Measurements from ENCODE around the gene SKAP1.

SKAP1 gene

GRCh38 chr17:48409607-48410006 is 20.4 kb downstream of the SKAP1 start:
- no peak overlapping the region for H3K27ac ChIP-seq (ENCODE audit: low read length)
- H3K36me3 ChIP-seq (ENCODE audit: control insufficient read depth in 1 of 2, insufficient read depth in 2 of 2, low read length in 2 of 2) = no peaks in the 10 kb centered on the region
- H3K4me3 ChIP-seq (ENCODE audit: low read depth in 1 of 2, low read length in 2 of 2) = no peak overlapping the region
- no peaks in the 10 kb centered on the region for H3K27me3 ChIP-seq (ENCODE audit: low read depth, low read length)
- H3K4me1 ChIP-seq (ENCODE audit: control insufficient read depth in 1 of 2, insufficient read depth in 2 of 2, low read length in 2 of 2) = no peaks in the 10 kb centered on the region
- H3K9me3 ChIP-seq (ENCODE audit: control insufficient read depth in 1 of 2, low read length in 2 of 2) = no peaks in the 10 kb centered on the region

- Histone ChIP-seq H3K4me3 (ENCODE audit: low read depth in 1 of 2, low read length in 2 of 2) (no peak overlapping the region), H3K9me3 (ENCODE audit: control insufficient read depth in 1 of 2, low read length in 2 of 2) (no peaks in the 10 kb centered on the region), H3K36me3 (ENCODE audit: control insufficient read depth in 1 of 2, insufficient read depth in 2 of 2, low read length in 2 of 2) (no peaks in the 10 kb centered on the region), H3K4me1 (ENCODE audit: control insufficient read depth in 1 of 2, insufficient read depth in 2 of 2, low read length in 2 of 2) (no peaks in the 10 kb centered on the region), H3K27ac (ENCODE audit: low read length) (no peak overlapping the region), H3K27me3 (ENCODE audit: low read depth, low read length) (no peaks in the 10 kb centered on the region)
These were observed 23.0 kb downstream of the SKAP1 start for GRCh38 chr17:48406936-48407567.

DNA sequence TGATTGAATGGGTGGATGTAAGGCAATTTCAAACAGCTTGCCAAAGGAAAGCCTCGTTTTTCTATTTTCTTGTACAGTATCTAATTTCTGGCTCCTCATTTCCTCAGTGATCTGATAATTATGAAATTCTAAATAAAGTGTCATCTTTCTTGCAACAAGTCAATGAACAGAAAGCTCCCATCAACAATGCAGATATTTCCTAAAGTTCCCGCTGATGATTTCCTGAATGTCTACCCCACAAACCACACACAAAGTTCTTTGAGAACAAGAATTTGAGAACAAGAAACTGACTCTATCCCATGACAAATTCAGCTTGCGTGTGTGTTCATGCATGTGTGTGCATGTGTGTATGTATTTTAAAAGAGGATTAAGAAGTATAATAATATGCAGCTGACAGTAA is 35.2 kb downstream of the SKAP1 start:
- H3K36me3 ChIP-seq (ENCODE audit: control insufficient read depth in 1 of 2, insufficient read depth in 2 of 2, low read length in 2 of 2) = no peaks in the 10 kb centered on the region

GRCh38 chr17:48393283-48393682 is 36.7 kb downstream of the SKAP1 start:
- H3K9me3 ChIP-seq (ENCODE audit: control insufficient read depth in 1 of 2, low read length in 2 of 2) = no peaks in the 10 kb centered on the region
- no peaks in the 10 kb centered on the region for H3K36me3 ChIP-seq (ENCODE audit: control insufficient read depth in 1 of 2, insufficient read depth in 2 of 2, low read length in 2 of 2)
- H3K4me3 ChIP-seq (ENCODE audit: low read depth in 1 of 2, low read length in 2 of 2) = no peak overlapping the region
- H3K27ac ChIP-seq (ENCODE audit: low read length) = no peak overlapping the region
- no peaks in the 10 kb centered on the region for H3K4me1 ChIP-seq (ENCODE audit: control insufficient read depth in 1 of 2, insufficient read depth in 2 of 2, low read length in 2 of 2)
- H3K27me3 ChIP-seq (ENCODE audit: low read depth, low read length) = no peaks in the 10 kb centered on the region

More for the DNA sequence above, 35.2 kb downstream of the SKAP1 start:
- Histone ChIP-seq H3K9me3 (ENCODE audit: control insufficient read depth in 1 of 2, low read length in 2 of 2) (no peaks in the 10 kb centered on the region), H3K4me3 (ENCODE audit: low read depth in 1 of 2, low read length in 2 of 2) (no peak overlapping the region), H3K4me1 (ENCODE audit: control insufficient read depth in 1 of 2, insufficient read depth in 2 of 2, low read length in 2 of 2) (no peaks in the 10 kb centered on the region), H3K27me3 (ENCODE audit: low read depth, low read length) (no peaks in the 10 kb centered on the region), H3K27ac (ENCODE audit: low read length) (no peak overlapping the region)

GRCh38 chr17:48392857-48393256 is 37.2 kb downstream of the SKAP1 start:
- Histone ChIP-seq H3K4me1 (ENCODE audit: control insufficient read depth in 1 of 2, insufficient read depth in 2 of 2, low read length in 2 of 2) (no peaks in the 10 kb centered on the region), H3K9me3 (ENCODE audit: control insufficient read depth in 1 of 2, low read length in 2 of 2) (no peaks in the 10 kb centered on the region), H3K27me3 (ENCODE audit: low read depth, low read length) (no peaks in the 10 kb centered on the region), H3K4me3 (ENCODE audit: low read depth in 1 of 2, low read length in 2 of 2) (no peak overlapping the region), H3K27ac (ENCODE audit: low read length) (no peak overlapping the region), H3K36me3 (ENCODE audit: control insufficient read depth in 1 of 2, insufficient read depth in 2 of 2, low read length in 2 of 2) (no peaks in the 10 kb centered on the region)

DNA sequence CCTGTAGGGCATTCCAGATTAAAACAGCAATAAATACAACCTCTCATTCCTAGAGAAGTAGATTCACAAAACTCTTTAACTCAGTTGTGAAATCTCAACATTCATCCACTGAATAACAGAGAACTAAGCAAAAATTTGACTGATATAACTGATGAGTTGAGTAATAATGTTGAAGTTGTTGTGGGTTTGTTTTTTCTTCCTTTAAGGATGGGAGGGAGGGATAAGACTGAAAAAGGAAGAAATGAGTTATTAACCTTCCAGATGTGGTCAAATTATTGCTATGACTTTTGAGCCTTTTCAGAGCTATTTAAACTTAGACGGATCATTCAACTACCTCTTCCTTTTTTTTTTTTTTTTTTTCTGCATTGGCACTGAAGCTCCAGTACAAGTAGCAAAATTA is 38.6 kb downstream of the SKAP1 start:
- H3K36me3 ChIP-seq (ENCODE audit: control insufficient read depth in 1 of 2, insufficient read depth in 2 of 2, low read length in 2 of 2) = no peaks in the 10 kb centered on the region
- no peak overlapping the region for H3K27ac ChIP-seq (ENCODE audit: low read length)
- no peaks in the 10 kb centered on the region for H3K4me1 ChIP-seq (ENCODE audit: control insufficient read depth in 1 of 2, insufficient read depth in 2 of 2, low read length in 2 of 2)
- no peaks in the 10 kb centered on the region for H3K9me3 ChIP-seq (ENCODE audit: control insufficient read depth in 1 of 2, low read length in 2 of 2)
- H3K4me3 ChIP-seq (ENCODE audit: low read depth in 1 of 2, low read length in 2 of 2) = no peak overlapping the region
- no peaks in the 10 kb centered on the region for H3K27me3 ChIP-seq (ENCODE audit: low read depth, low read length)

- Histone ChIP-seq H3K4me3 (ENCODE audit: low read depth in 1 of 2, low read length in 2 of 2) (no peak overlapping the region), H3K4me1 (ENCODE audit: control insufficient read depth in 1 of 2, insufficient read depth in 2 of 2, low read length in 2 of 2) (no peaks in the 10 kb centered on the region), H3K27ac (ENCODE audit: low read length) (no peak overlapping the region), H3K27me3 (ENCODE audit: low read depth, low read length) (no peaks in the 10 kb centered on the region), H3K36me3 (ENCODE audit: control insufficient read depth in 1 of 2, insufficient read depth in 2 of 2, low read length in 2 of 2) (no peaks in the 10 kb centered on the region), H3K9me3 (ENCODE audit: control insufficient read depth in 1 of 2, low read length in 2 of 2) (no peaks in the 10 kb centered on the region)
These were observed 40.1 kb downstream of the SKAP1 start for GRCh38 chr17:48389903-48390302.

DNA sequence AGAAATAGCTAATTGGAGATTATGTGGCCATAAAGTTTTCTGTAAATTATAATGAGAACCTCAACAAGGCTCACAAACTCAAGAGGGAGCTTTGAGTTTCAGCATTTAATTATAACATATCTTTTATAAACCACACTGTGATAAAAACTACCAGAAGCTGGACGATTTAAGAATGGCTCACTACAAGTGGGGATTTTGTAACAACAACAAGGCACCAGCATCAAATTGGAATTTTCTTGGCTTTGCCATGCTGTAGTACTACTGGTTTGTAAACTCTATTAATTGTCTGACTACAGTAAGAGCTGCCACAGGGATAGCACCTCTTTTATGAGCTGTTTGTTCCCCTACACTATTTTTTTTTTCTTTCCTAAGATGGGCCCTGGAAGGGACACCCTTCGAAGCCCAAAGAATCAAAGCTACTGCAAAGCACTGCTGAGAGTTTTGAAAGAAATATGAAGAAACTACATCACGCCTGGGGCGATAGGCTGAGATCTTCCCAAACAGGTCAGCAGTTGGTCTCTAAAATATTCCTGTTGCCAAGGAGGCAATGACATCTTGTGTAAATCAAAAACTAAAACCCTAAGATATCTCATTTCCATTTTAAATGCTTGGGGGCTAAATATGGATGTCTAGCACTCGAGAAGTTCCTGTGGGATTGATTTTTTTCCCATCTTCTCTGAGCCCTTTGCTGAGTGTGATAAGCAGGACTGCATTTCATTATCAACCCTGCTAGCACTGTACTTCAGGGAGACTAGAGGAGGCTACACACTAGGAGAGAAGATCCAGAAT is 40.9 kb downstream of the SKAP1 start:
- Histone ChIP-seq H3K27me3 (ENCODE audit: low read depth, low read length) (no peaks in the 10 kb centered on the region), H3K36me3 (ENCODE audit: control insufficient read depth in 1 of 2, insufficient read depth in 2 of 2, low read length in 2 of 2) (no peaks in the 10 kb centered on the region)

DNA sequence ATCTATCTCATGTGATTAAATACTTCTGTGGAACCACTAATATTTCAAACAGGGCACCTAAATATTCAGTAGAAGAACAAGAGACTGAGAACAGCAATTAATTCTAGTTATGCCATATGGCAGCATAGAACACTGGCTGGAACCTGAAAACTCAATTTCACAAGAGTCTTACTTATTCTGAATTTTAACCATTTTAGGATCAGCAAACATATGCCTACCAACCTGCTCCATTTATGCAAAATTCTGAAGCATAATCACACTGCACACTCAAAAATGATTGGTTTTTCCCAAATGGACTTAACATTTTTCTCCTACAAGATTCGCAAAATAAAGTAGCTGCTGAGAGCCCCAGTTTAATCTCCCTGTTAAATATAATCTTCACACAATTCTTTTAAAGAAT is 43.2 kb downstream of the SKAP1 start:
- H3K9me3 ChIP-seq (ENCODE audit: control insufficient read depth in 1 of 2, low read length in 2 of 2) = no peaks in the 10 kb centered on the region
- H3K27me3 ChIP-seq (ENCODE audit: low read depth, low read length) = no peaks in the 10 kb centered on the region
- no peak overlapping the region for H3K27ac ChIP-seq (ENCODE audit: low read length)
- no peak overlapping the region for H3K4me3 ChIP-seq (ENCODE audit: low read depth in 1 of 2, low read length in 2 of 2)
- H3K36me3 ChIP-seq (ENCODE audit: control insufficient read depth in 1 of 2, insufficient read depth in 2 of 2, low read length in 2 of 2) = no peaks in the 10 kb centered on the region
- H3K4me1 ChIP-seq (ENCODE audit: control insufficient read depth in 1 of 2, insufficient read depth in 2 of 2, low read length in 2 of 2) = no peaks in the 10 kb centered on the region

More for the DNA sequence above, 40.9 kb downstream of the SKAP1 start:
- H3K9me3 ChIP-seq (ENCODE audit: control insufficient read depth in 1 of 2, low read length in 2 of 2) = no peaks in the 10 kb centered on the region
- H3K4me3 ChIP-seq (ENCODE audit: low read depth in 1 of 2, low read length in 2 of 2) = no peak overlapping the region
- no peak overlapping the region for H3K27ac ChIP-seq (ENCODE audit: low read length)
- H3K4me1 ChIP-seq (ENCODE audit: control insufficient read depth in 1 of 2, insufficient read depth in 2 of 2, low read length in 2 of 2) = no peaks in the 10 kb centered on the region

DNA sequence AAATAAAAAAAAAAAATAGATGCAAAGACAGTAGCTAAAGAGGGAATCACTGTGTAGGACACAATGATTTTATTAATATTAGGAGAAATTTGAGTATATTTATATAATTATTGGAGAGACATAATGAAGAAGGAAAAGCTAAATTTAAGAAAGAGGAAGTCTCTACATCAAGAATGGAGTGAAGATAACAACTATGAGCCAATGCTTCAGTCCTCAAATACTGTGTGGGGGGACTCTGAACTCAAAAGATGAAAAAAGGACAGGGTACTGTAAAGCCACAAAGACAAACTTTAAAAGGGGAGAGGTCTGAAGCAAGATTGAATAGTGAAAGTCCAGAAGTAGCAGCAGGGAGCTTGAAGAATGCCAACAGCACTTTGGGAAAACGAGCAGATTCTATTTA is 44.7 kb downstream of the SKAP1 start:
- Histone ChIP-seq H3K4me3 (ENCODE audit: low read depth in 1 of 2, low read length in 2 of 2) (no peak overlapping the region), H3K4me1 (ENCODE audit: control insufficient read depth in 1 of 2, insufficient read depth in 2 of 2, low read length in 2 of 2) (no peaks in the 10 kb centered on the region), H3K36me3 (ENCODE audit: control insufficient read depth in 1 of 2, insufficient read depth in 2 of 2, low read length in 2 of 2) (no peaks in the 10 kb centered on the region), H3K27ac (ENCODE audit: low read length) (no peak overlapping the region), H3K9me3 (ENCODE audit: control insufficient read depth in 1 of 2, low read length in 2 of 2) (no peaks in the 10 kb centered on the region), H3K27me3 (ENCODE audit: low read depth, low read length) (no peaks in the 10 kb centered on the region)

GRCh38 chr17:48384164-48384563 is 45.9 kb downstream of the SKAP1 start:
- Histone ChIP-seq H3K4me3 (ENCODE audit: low read depth in 1 of 2, low read length in 2 of 2) (no peak overlapping the region), H3K27me3 (ENCODE audit: low read depth, low read length) (no peaks in the 10 kb centered on the region)

GRCh38 chr17:48382989-48383388 is 47.0 kb downstream of the SKAP1 start:
- H3K9me3 ChIP-seq (ENCODE audit: control insufficient read depth in 1 of 2, low read length in 2 of 2) = no peaks in the 10 kb centered on the region
- H3K36me3 ChIP-seq (ENCODE audit: control insufficient read depth in 1 of 2, insufficient read depth in 2 of 2, low read length in 2 of 2) = no peaks in the 10 kb centered on the region
- H3K27ac ChIP-seq (ENCODE audit: low read length) = no peak overlapping the region
- no peak overlapping the region for H3K4me3 ChIP-seq (ENCODE audit: low read depth in 1 of 2, low read length in 2 of 2)
- no peaks in the 10 kb centered on the region for H3K4me1 ChIP-seq (ENCODE audit: control insufficient read depth in 1 of 2, insufficient read depth in 2 of 2, low read length in 2 of 2)
- H3K27me3 ChIP-seq (ENCODE audit: low read depth, low read length) = no peaks in the 10 kb centered on the region

More at GRCh38 chr17:48384164-48384563, 45.9 kb downstream of the SKAP1 start:
- Histone ChIP-seq H3K4me1 (ENCODE audit: control insufficient read depth in 1 of 2, insufficient read depth in 2 of 2, low read length in 2 of 2) (no peaks in the 10 kb centered on the region), H3K27ac (ENCODE audit: low read length) (no peak overlapping the region), H3K36me3 (ENCODE audit: control insufficient read depth in 1 of 2, insufficient read depth in 2 of 2, low read length in 2 of 2) (no peaks in the 10 kb centered on the region), H3K9me3 (ENCODE audit: control insufficient read depth in 1 of 2, low read length in 2 of 2) (no peaks in the 10 kb centered on the region)

Data from muscle layer of duodenum (tissue), 2 donors.